ENCODE data around the gene CADM2.

The CADM2 gene

DNA sequence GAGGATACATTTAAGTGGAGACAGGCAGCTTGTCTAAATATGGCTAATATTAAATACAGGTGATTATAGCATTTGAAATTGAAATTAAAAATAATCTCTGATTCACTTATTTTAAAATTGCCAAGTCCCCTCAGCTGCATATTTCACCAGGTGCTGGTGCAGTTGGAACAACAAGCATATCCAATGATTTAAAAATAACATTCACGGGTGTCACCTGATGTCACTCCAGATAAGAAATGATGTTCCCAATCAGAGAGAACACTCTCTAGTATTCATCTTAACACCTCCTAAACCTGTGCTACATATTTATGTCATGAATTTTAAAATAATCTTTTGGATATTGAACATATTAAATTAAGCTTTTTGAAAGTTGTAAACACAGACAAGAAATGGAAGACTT, 249.9 kb downstream of the CADM2 start:
- no peak for DNase-seq

DNA sequence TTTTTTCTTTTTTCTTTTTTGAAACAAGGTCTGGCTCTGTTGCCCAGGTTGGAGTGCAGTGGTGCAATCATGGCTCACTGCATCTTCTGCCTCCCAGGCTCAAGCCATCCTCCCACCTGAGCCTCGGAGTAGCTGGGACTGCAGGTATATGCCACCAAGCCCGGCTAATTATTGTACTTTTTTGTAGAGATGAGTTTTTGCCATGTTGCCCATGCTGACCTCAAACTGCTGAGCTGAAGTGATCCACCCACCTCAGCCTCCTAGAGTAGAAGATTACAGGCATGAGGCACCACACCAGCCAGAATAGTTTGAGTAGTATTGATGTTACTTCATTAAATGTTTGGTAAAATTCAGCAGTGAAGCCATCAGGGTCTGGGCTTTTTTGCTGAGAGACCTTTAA, 251.8 kb downstream of the CADM2 start:
- DNase-seq: no peak

DNA sequence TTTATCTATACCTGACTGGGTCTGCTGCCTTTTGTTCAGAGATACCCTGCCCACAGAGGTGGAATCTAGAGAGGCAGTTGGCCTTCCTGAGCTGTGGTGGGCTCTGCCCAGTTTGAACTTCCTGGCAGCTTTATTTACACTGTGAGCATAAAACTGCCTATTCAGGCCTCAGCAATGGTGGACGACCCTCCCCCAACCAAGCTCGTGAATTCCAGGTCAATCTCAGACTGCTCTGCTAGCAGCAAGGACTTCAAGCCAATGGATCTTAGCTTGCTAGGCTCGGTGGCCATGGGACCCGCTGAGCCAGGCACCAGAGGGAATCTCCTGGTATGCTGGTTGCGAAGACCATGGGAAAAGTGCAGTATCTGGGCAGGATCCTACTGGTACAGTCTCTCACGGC, 270.2 kb downstream of the CADM2 start:
- no peak for DNase-seq

DNA sequence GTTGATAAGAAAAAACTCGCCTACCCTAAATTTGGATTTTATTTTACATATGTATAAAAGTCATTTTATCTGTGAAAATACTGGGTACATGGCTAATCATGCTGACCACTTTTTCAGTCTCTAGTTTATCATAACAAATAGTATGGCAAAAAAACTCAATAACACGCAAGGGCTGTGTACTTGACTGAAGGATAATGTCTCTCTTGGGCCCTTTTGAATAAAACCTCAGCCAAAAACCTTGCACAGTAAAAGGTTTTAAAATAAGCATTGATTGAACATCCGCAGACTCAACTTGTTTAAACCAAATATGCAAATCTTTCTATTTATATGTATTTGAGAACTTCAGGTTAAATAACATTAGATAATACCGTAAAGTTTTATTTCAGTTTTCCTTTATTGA, 285.3 kb downstream of the CADM2 start:
- no peak for DNase-seq

DNA sequence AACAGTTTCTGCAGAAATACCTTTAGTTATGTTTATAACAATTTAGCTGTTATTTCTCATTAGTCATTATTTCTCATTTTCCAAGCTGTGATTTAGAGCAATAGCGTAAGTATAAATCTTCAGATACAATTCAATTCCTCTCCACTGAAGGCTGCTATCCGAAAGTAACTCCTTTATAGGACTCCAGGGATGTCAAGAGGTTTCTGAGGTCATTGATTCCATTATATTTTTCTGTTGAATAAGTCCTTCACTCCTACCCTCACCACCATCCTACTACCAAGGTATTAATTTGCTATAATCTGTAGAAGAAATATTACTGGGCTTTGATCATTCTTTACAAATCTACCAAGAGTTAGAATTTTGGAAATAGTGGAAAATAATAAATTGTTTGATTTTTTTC, 285.7 kb downstream of the CADM2 start:
- DNase-seq: no peak

DNA sequence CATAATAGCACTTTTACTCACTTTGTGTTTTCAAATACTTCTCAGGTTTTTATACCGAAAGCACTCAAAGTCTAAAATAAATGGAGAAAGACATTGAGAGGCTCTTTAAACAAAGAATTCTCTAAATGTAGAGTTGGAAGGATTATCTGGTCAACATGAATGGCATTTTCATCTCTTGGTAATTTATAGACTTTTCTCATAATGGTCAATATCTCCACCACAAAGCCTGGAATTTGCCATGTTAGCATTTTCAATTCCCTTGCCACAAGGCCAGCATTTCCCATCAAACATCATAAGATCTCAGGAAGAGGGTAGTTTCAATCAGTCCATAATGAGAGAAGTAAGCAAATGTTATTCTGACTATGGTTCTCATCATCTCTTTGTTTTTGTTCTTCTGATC, 293.0 kb downstream of the CADM2 start:
- DNase-seq: no peak

DNA sequence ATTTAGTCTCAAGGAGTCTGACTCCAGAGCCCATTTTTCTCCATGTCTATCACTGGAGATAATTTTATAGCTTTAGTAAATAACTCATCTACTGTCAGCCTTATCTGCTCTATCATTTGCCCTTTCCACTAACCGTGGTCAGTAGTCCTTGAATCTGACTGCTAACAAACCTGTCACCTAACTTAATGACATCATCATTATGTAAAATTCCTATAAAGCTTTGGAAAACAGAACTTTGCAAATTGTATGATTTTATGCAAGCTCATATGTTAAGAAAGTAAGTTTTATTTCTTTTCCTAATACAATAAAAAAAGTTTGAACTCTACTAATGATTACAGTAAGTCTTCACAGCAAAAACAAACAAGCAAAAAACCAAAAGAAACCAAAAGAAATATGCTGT, 293.9 kb downstream of the CADM2 start:
- DNase-seq: no peak

DNA sequence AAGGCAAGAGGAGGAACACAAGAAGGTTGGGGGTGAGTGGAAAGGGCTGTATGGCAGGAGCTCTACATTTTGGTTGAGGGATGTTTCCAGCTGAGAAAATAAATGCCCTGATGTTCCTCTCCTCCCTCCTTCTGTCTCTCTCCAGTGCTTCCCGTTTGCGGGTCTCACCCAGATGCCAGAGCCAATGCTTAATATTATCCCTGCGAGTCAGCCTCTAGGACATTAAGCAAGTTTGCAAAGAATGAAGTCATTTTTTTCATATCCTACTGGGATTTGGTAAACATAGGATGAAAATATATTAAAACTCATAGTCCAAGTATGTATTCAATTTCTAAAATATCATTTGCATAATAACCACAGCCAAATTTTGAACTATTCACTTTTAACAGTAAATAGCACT, 295.9 kb downstream of the CADM2 start:
- DNase-seq: no peak

DNA sequence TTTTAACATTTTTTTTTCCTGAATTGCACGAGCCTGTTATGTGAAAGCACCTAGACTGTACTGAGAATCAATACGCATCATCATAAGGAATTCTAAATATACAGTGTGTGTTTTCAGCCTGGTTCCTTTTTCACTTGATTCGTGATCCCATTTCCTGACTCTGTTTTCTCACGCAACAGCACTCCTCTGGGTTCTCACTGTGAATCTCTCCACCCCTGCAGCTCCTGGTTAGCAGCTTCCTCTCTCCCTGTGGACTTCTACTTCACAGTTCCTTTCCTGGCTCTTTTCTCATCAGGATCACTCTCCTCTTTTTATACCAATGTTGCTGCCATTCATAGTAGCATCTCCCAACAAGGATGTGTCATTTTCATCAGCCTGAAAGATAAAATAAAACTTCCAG, 297.2 kb downstream of the CADM2 start:
- no peak for DNase-seq

DNA sequence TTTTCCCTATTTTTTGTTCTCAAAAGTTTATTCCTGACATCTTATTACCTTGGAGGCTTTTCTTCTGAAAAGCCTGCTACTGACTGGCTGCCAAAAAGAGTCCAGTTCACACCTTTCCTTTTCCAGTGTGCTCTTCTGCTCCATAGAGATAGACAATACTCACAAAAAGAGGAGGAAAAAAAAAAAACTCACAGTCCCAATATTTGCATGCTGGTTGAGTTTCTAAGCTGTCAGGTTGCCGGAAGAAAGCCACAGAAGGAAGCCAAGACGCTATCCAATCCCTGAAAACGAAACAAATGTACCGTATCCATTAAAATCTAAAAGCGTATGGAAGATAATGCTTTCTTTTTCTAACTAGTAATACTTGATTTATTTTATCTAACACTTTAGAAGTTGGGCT, 299.5 kb downstream of the CADM2 start:
- no peak for DNase-seq

DNA sequence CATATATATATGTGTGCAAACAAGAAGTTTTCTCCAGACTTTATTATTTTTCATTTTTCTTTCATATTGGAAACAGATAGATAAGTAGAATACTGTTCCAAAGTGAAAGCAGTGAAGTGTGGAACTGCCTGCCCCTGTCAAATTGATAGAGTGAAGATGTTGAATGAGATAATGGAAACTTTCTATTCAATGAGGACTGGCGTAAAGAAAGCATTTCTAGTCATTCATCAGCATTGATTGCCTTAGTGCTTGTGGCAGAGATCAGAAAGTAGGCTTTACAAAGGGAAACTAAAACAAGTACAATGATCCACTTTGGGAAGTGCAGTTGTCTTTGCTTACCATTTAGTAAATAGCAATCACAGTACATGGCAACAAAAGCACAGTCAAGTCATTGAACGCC, 300.0 kb downstream of the CADM2 start:
- no peak for DNase-seq

DNA sequence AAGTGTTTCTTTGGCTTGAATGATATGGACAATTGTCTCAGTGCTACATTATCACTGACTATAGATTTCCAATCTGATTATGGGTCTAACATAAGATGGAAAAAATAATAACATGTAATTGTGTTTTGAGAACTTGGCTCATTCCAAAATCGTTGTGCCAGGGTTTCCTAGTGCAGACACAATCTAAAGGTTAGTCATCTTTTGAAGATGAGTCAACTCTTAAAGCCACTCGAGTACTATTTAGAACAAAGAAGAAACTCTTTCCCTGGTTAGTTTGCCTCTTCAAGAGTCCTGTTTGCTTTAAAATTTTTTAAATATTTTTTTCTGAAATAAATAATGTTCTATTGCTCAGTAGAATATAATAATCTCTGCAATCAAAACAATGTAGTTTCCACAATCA, 301.0 kb downstream of the CADM2 start:
- DNase-seq: no peak

DNA sequence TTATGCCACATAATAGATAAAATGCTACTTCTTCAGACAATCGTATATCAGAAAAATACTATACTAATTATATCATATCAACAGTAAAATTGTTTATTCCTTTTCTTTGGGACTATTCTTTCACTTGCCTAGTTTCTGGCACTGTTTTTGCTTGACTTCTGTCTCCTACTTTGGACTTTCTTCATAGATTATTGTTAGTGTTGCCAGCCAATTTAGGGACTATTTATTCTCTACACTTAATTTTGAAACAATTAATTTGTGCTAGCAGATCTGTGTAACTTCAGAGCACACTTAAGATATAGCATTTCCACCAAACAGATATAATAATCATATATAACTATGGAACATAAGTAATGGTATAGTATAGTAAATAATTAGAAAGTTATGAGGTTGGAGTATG, 305.6 kb downstream of the CADM2 start:
- DNase-seq: no peak

DNA sequence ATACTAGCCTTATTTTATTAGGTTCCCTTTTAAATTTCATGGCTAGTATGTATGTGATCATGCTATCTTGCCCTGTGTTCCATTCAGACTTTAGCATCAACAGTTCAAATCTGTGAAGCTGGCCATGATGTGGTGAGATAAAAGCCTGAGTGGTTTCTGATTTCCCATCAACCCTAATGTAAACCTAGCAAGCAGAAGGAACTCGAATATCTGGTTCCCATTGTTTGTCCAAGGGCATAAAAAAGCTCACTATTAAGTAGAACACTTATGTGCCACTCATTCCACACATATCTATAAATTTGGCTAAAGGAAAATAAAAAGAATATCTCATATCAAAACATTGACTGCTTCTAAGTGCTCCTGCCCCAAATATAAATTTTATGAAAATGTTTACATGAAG, 311.7 kb downstream of the CADM2 start:
- no peak for DNase-seq

DNA sequence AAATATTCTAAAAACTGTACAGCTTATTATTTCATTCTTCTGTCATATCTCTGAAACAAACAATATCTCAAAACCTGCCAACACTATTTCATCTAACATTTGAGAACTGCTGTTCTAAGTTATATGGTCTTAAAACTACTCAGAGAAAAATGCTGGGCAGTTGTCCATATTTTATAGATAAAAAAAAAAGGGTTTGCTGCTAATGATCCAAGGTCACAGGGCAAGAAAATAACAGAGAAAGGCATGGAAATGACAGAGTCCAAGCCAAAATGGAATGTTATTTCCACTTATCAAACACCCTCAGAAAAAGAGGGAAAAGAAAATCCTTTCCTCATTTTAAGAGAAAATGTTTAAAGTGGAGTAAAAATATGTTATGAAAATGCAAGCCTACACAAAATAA, 313.1 kb downstream of the CADM2 start:
- no peak for DNase-seq

DNA sequence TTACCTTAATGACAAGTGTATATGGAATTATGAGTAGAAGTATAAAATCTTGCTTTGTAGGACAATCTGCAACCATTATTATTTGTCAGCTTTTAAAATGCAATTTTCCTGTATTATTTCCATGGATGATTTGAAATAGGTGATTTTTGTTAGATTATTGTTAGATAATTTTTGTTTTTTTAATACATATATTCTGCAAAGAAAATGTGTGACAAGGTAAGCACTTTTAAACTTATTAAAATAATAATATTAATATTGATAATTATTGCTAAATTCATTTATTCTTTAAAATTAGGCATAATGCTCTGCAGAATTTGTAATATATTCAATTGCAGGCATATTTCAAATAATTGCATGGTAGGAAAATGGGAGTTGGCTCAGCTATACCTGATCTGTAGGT, 329.5 kb downstream of the CADM2 start:
- DNase-seq: no peak

DNA sequence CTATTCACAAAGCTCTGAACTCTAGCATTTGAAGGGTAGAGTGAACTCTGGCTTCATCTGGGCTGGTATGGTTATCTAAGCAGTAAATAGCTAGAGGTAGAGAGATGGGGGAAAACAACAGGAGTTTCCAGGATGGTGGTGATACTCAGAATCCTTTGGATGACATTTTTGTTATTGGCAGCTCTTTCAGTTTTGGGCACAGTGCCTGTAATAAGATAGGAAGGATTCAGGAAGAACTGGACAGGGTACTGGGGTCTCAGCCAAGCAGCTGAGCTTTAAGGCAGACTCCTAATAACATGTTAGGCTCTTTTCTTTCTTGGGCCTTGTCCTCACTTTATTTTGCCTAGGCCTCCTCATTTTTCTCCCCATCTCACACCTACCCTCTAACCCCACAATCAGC, 338.5 kb downstream of the CADM2 start:
- no peak for DNase-seq

DNA sequence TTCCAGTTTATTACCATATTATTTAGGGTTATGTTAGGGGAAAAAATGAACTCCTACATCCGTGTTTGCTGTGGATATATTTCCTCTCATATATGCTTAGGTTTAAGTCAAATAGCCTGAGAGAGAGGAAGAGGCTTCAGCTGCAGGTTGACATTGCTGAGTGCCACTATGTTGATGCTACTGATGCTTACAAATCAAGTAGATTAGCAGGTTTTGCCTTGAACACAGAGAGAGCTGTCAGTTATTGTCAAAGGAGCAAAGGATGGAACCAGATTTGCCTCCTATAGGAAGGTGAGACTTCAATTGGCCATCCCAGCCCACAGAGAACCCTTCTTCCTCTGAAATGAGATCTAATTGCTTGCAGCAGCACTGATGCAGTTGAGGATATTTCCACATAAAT, 339.2 kb downstream of the CADM2 start:
- no peak for DNase-seq

DNA sequence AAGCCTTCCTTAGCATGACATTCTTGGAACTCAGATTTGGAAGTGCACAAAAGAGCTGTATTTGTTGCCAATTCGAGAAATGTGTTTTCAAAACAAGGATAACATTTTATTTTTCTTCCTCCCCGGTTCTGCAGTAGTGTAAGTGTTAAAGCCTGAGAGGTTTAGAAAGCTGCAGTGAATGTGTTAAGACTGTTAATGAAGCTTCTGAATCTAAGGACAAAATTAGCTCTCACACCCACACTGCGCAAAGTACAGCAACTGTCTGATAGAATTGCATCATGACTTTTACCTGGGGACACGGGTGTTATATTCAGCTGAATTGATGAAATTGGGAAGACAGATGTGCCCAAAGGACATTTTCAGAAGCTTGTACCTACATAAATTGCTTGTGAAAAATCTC, 344.4 kb downstream of the CADM2 start:
- DNase-seq: no peak

DNA sequence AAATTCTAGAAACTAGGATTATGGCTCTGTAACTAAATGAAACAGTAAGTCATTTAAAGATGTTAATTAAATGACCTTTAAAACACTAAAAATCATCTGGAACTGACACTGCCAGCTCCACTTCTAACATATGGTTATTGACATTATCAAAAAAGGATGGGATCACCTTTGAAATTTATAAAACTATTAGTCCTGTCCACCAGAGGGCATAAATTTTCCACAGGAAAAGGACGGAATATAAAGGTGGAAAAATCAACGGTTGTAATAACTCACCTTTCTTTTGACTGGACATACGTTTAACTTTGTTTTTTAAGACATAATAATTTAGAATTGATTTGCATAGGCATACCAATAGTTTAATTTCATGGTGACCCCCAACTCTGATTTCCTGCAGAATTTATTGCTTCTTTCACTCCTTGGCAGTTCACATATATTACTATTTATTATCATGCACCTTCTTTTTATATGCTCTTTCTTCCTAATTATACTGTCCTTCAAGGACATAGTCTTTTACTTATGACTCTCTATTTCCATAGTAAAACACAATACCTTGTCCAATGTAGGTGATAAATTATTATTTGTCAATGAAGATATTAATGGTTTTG, 345.7 kb downstream of the CADM2 start:
- DNase-seq: no peak

DNA sequence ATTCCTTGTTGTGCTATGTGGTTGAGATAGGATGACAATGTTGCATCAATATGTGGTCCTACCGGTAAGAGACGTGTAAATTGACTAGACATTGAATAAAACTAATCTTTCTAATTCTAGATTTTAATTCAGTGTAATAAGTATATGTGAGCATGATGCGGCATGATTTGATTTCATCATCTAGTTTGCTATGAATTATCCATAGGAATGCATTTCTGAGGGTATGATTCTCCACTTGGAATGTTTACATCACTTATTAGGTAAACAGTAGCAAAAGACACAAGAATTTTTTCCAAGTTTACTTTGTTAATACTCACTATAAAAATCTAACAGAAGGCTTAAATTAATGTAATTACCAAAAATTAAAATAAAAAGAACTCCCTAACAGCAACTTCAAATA, 353.5 kb downstream of the CADM2 start:
- DNase-seq: no peak

DNA sequence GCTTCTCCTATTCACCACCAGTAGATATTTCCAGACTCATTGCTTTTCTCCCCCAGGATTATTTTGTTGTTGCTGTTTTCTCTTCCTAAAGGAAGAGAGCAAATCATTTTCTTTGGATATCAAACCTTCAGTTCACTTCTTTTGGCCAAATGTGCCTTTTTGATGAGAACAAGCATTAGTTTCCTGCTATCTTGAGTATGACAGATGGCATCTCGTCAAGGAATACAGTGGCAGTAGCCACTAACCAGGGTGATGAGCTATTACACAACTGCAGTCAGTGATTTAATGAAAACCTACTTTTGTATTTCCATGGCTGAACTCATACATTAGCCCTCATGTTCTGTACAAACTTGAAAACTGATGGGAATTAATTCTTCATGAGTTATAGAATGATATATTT, 354.6 kb downstream of the CADM2 start:
- no peak for DNase-seq

DNA sequence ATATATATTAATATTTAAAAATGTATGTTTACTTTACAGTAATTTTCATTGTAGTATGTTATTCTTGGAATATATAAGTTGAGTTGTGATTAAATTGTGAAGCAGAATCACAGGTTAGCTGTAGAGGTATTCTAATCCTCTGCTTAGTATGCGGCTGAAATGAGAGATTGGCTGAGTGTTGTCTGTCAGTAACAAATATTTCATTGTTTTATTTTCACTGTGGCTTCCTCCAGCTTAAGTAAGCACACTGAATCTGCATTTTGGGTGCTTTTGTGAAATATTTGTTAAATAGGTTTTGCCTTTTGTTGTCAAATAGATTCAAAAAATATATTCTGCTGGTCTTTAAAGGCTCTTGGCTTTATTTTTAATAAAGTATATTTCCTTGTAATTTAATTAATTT, 357.5 kb downstream of the CADM2 start:
- DNase-seq: no peak

DNA sequence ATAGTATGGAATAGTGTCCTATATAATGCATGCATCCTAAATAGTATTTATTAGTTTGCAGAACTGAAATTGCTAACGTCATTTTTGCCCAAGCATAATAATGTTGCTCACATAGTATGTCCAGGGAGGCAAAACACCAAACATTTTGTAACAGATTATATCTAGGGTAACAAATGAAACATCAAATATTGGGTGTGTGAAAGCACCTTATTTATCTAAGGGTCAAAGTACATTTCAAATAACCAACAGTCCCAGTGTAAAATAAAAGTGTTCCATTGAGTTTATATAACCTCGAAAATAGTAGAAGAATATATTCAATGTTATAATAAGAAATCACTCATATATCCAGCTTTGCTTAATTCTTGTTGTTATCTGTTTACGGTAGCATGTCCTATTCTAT, 363.1 kb downstream of the CADM2 start:
- no peak for DNase-seq

DNA sequence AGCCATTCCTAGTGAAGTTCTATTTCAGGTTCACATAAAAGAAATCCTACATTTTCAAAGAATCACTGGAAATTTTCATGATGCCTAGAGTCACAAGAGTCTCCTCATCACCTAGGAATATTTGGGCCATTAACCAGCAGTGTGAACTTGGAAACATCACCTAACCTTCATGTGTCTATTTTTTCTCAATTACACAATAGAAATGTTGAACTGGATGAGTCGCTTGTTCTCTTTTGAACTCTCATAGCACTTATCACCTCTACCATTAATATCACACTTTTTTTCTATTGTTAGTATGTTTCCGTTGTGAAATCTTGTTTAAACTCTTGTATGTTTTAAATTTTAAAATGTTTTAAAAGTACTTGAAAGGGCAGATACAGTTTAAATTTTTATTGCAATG, 371.3 kb downstream of the CADM2 start:
- DNase-seq: no peak

DNA sequence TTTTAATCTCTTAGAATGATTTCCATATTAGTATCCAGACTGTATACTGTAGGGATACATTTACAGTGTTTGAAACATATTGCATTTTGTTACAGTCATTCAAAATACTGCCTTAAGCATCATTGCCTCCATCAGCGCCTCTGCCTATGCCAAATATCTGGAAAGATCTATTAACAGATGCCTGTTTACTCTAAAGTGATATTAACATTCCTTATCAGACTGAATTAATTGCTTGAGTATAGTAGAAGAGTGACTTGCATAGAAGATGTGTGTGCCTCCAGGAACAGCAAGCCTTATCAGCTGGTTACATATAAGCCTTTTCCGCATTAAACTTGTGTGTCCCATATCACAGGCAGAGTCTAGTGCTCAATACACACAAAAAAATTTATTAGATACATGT, 379.1 kb downstream of the CADM2 start:
- DNase-seq: no peak
